Spleen (tissue), 7 donors: Measurements from ENCODE around the gene ARF1.

Experiments used
- CTCF ChIP-seq, 11 experiments: fragments of 200-600 bp in 7 of 11; fragments of 450-650 bp in 4 of 11; sonication (generic) in 4 of 11; IDR thresholded peaks in 8 of 11; conservative IDR thresholded peaks in 3 of 11; 1 replicate in 7 of 11; 2 replicates in 4 of 11; pipeline versions ENCODE4 v1.4.0 to v1.8.0; 2016 to 2021; ENCODE audit warnings: antibody characterized with exemption in 11 of 11, inconsistent platforms in 4 of 11, mild to moderate bottlenecking in 1 of 11
- POLR2A ChIP-seq, 3 donors: fragments of 450-650 bp; IDR thresholded peaks; one replicate each; pipeline ENCODE4 v1.5.1; 2017; ENCODE audit warnings: antibody characterized with exemption in 3 of 3, mild to moderate bottlenecking in 1 of 3
- POLR2AphosphoS5 ChIP-seq, 3 donors: sonication (generic); formaldehyde crosslinking; IDR thresholded peaks; one replicate each; pipeline ENCODE4 v1.5.1; 2017; ENCODE audit warnings: antibody characterized with exemption in 3 of 3
- donor health status: DM: no; HTN: no; CAD: no; lungs with moderate emphysema.
- donor health status: DM: no; HTN: no; CAD: no.
- donor health status: DM: no; HTN: no; CAD: no.

- TF ChIP-seq CTCF (IDR thresholded peaks at IDR 0.05 in 8 of 11, conservative IDR thresholded peaks at IDR 0.05 in 3 of 11): no peak
- no peak for TF ChIP-seq POLR2AphosphoS5 (IDR thresholded peaks at IDR 0.05)
- no peak for TF ChIP-seq POLR2A (IDR thresholded peaks at IDR 0.05)
Measured at GRCh38 chr1:228091084-228091483, 8.6 kb downstream of the ARF1 start.
